Measurements from ENCODE around the gene NDUFA12. TPM values are rescaled to one million over a fixed set of nuclear protein-coding genes. Genes with fewer than 3 reads are reported as not detected.
A peak's percentile ranks its signal among the peaks of the same experiment; 100 is the strongest.

Gene NDUFA12
- total and polyA plus RNA-seq, 2 of the 13 experiments (the other 11 are each of a cell fraction or from before 2014, with no cell fraction given), result 101 to 173 TPM

- TF ChIP-seq ZIK1 (CRISPR knock-in tag; IDR thresholded peaks at IDR 0.05; ENCODE audit: borderline replicate concordance, low read depth) (peak; percentile 92; the same call in 1 of the 2 replicates), ZNF709 (CRISPR knock-in tag; IDR thresholded peaks at IDR 0.05) (peak; percentile 90), SMARCE1 (IDR thresholded peaks at IDR 0.05; ENCODE audit: borderline replicate concordance) (no peak), TAF1 (CRISPR knock-in tag; IDR thresholded peaks at IDR 0.05) (peak; percentile 98), ATF1 (CRISPR knock-in tag; IDR thresholded peaks at IDR 0.05) (no peak), DBP (CRISPR knock-in tag; IDR thresholded peaks at IDR 0.05; ENCODE audit: not compliant biosample characterization) (peak; percentile 45), AHR (CRISPR knock-in tag; IDR thresholded peaks at IDR 0.05) (peak; percentile 62; the same call in 1 of the 2 replicates), FOXP4 (CRISPR knock-in tag; IDR thresholded peaks at IDR 0.05) (peak; percentile 63; the same call in 1 of the 2 replicates), BHLHE40 (IDR thresholded peaks at IDR 0.05; ENCODE audit: low read length) (peak; percentile 28; the same call in 1 of the 2 replicates), BRD4 (CRISPR knock-in tag; IDR thresholded peaks at IDR 0.05) (peak; percentile 96), HOXA9 (CRISPR knock-in tag; IDR thresholded peaks at IDR 0.05; ENCODE audit: borderline replicate concordance) (peak; percentile 42; the same call in 1 of the 2 replicates), TAF15 (IDR thresholded peaks at IDR 0.05; ENCODE audit: low read depth, low read length, poor library complexity, severe bottlenecking) (no peak), MXD4 (CRISPR knock-in tag; IDR thresholded peaks at IDR 0.05) (peak; percentile 78), ZNF564 (CRISPR knock-in tag; IDR thresholded peaks at IDR 0.05) (peak; percentile 37; the same call in 1 of the 2 replicates), CCAR2 (optimal IDR thresholded peaks at IDR 0.05; ENCODE audit: low read depth, low read length) (no peak), AFF4 (CRISPR knock-in tag; IDR thresholded peaks at IDR 0.05) (no peak), HOXA7 (CRISPR knock-in tag; IDR thresholded peaks at IDR 0.05) (no peak)
- TF ChIP-seq, protein P1, sequence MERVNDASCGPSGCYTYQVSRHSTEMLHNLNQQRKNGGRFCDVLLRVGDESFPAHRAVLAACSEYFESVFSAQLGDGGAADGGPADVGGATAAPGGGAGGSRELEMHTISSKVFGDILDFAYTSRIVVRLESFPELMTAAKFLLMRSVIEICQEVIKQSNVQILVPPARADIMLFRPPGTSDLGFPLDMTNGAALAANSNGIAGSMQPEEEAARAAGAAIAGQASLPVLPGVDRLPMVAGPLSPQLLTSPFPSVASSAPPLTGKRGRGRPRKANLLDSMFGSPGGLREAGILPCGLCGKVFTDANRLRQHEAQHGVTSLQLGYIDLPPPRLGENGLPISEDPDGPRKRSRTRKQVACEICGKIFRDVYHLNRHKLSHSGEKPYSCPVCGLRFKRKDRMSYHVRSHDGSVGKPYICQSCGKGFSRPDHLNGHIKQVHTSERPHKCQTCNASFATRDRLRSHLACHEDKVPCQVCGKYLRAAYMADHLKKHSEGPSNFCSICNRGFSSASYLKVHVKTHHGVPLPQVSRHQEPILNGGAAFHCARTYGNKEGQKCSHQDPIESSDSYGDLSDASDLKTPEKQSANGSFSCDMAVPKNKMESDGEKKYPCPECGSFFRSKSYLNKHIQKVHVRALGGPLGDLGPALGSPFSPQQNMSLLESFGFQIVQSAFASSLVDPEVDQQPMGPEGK (CRISPR knock-in tag; IDR thresholded peaks at IDR 0.05), result no peak
- TF ChIP-seq, protein P2, sequence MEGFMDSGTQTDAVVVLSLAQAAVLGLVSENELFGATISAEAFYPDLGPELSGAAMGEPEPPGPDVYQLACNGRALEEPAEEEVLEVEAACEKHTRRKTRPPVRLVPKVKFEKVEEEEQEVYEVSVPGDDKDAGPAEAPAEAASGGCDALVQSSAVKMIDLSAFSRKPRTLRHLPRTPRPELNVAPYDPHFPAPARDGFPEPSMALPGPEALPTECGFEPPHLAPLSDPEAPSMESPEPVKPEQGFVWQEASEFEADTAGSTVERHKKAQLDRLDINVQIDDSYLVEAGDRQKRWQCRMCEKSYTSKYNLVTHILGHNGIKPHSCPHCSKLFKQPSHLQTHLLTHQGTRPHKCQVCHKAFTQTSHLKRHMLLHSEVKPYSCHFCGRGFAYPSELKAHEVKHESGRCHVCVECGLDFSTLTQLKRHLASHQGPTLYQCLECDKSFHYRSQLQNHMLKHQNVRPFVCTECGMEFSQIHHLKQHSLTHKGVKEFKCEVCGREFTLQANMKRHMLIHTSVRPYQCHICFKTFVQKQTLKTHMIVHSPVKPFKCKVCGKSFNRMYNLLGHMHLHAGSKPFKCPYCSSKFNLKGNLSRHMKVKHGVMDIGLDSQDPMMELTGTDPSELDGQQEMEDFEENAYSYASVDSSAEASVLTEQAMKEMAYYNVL (CRISPR knock-in tag; IDR thresholded peaks at IDR 0.05; ENCODE audit: borderline replicate concordance), result peak; percentile 85
These were observed at the start of gene NDUFA12 (continued) for GRCh38 chr12:95003213-95003920.
